T-helper 22 cell (primary cell): ENCODE data around the gene LTO1.
"Not testable (repeated sequence)": the region's sequence is repeated elsewhere in the genome, so short reads cannot be mapped to it uniquely, and the experiment has no call there.

ENCODE experiments used
- DNase-seq: peaks from one replicate; pipeline ENCODE4 v3.0.0-alpha.2; 2020; ENCODE audit warnings: low read depth

LTO1 gene

GRCh38 chr11:69700278-69701140 is 25.4 kb upstream of the LTO1 start:
- DNase-seq = no peak

GRCh38 chr11:69699213-69699612 is 24.1 kb upstream of the LTO1 start:
- no peak for DNase-seq

- no peak for DNase-seq
These were observed 23.2 kb upstream of the LTO1 start for GRCh38 chr11:69698362-69698761.

- DNase-seq = no peak
These were observed 22.7 kb upstream of the LTO1 start for GRCh38 chr11:69697861-69698260.

- no peak for DNase-seq
These were observed 22.3 kb upstream of the LTO1 start for GRCh38 chr11:69697469-69697843.

- DNase-seq = no peak
These were observed 21.8 kb upstream of the LTO1 start for GRCh38 chr11:69696749-69697468.

GRCh38 chr11:69695995-69696394 is 20.8 kb upstream of the LTO1 start:
- DNase-seq = not testable (repeated sequence)

- no peak for DNase-seq
These were observed 20.4 kb upstream of the LTO1 start for GRCh38 chr11:69695581-69695980.

GRCh38 chr11:69694781-69695180 is 19.6 kb upstream of the LTO1 start:
- DNase-seq = no peak

- no peak for DNase-seq
These were observed 17.3 kb upstream of the LTO1 start for GRCh38 chr11:69692422-69692821.

- no peak for DNase-seq
These were observed 16.3 kb upstream of the LTO1 start for GRCh38 chr11:69691463-69691862.

- no peak for DNase-seq
These were observed 14.5 kb upstream of the LTO1 start for GRCh38 chr11:69689484-69690319.

- DNase-seq = not testable (repeated sequence)
These were observed 13.0 kb upstream of the LTO1 start for GRCh38 chr11:69687969-69688771.

GRCh38 chr11:69686856-69687255 is 11.7 kb upstream of the LTO1 start:
- no peak for DNase-seq

- no peak for DNase-seq
These were observed 11.3 kb upstream of the LTO1 start for GRCh38 chr11:69686452-69686851.

GRCh38 chr11:69685348-69685747 is 10.2 kb upstream of the LTO1 start:
- DNase-seq = no peak

GRCh38 chr11:69684651-69685050 is 9.5 kb upstream of the LTO1 start:
- no peak for DNase-seq

- no peak for DNase-seq
These were observed 8.7 kb upstream of the LTO1 start for GRCh38 chr11:69683764-69684333.

- DNase-seq = no peak
These were observed 7.7 kb upstream of the LTO1 start for GRCh38 chr11:69682681-69683326.

- DNase-seq = no peak
These were observed 7.1 kb upstream of the LTO1 start for GRCh38 chr11:69682221-69682620.

GRCh38 chr11:69680688-69681087 is 5.5 kb upstream of the LTO1 start:
- no peak for DNase-seq
